NK-92 treated with Interleukin-12 subunit alpha and Interleukin-12 subunit beta, amount 100 ng/mL, for 24 hours (cell line): ENCODE data around the gene FRMD4A.

Experiments
- DNase-seq: peaks from one replicate; lab custom pipeline; 2025; lab: John Stamatoyannopoulos, UW

FRMD4A gene

DNA sequence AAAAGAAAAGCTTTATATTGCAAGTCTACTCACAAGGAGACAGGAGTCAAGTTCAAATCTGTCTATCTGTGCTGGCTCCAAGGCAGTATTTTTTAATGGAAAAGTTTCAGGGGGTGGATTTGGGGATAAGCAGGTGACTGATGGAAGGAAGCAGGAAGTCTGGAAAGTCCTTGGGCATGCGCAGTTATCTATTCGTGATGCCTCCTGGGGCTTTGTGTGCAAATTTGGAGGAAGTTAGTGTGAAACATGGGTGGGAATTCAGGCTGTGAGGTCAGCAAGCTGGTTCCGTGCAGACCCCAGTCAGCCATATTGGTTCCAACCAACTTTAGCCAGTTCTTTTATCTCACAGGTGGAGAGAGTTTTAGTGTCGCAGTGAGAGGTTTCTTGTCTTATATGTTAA lies 140.0 kb downstream of the FRMD4A start:
- no peak for DNase-seq

- no peak for DNase-seq
Observed at GRCh38 chr10:14186245-14186644, 144.5 kb downstream of the FRMD4A start.

DNA sequence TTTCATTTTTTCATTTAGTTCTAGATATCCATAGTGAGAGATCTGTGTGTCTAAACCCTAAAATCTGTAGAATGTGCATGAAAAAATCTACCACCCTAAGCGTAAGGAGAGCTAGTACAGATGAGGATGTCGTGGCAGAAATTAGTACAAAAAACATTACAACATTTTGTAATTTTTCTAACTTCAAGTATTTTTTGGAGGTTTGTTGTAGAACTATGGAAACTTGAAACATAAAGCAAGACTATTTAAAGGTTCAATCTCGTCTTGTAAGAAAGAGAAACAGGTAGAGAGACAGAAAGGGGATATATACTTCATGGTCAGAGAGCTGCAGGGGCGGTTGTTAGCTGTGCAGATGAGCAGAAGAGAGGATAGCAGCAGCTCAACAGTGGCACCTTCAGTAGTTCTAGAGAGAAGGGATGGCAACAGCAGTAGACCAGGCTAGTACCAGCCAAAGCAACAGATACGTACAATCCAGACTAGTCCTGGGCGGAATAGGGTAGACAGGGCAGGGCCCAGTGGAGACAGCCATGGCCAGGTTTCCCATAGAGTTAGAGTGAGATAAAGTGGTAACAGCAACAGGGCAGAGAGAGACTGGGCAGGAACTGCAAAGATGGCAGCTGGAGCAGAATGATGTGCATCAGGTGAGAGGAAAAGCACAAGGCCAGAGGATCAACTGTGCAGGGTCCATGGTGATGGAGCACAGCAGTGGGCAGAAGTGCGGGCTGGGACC lies 145.2 kb downstream of the FRMD4A start:
- no peak for DNase-seq

DNA sequence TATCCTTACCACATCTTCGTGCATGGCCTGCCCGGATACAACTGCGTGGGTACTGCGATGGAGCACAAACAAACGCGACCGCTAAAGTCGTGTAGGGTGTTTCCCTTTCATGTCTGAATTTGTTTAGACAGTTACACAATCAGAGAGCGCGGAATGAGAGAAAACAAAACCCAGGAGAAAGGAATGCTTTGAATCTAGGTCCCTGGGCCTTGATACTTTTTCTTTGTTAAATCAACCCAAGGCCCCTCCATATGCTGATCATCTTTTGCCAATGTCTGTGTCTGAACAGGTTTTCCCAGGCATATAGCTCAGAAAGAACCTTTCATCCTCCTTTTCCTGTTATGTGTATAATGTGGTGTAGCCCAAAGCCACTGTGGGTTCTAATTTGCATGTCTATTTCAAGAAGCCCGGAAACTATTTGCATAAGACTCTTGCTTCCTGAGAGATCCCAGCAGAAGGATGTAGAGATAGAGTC lies 145.8 kb downstream of the FRMD4A start:
- DNase-seq = no peak

DNA sequence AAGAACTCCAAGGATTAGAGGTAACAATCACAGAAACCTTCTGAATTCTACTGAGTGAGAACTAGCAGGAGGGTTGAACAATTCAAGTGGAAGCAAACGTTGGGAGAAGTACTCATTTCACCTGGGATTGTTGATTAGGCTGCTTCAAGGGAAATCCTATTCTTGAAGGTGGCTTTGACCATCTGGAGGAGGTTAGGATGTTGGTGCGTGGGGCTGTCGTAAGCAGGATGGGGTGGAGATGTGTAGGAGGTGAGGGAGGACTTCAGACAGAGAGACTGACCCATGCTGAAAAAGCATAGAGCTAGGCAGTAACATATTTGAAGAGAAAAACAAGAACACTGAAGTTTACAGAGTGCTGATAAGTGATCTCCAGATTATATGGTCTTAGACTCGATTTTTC lies 147.9 kb downstream of the FRMD4A start:
- DNase-seq = no peak

- no peak for DNase-seq
Observed at GRCh38 chr10:14181567-14181936, 149.2 kb downstream of the FRMD4A start.

DNA sequence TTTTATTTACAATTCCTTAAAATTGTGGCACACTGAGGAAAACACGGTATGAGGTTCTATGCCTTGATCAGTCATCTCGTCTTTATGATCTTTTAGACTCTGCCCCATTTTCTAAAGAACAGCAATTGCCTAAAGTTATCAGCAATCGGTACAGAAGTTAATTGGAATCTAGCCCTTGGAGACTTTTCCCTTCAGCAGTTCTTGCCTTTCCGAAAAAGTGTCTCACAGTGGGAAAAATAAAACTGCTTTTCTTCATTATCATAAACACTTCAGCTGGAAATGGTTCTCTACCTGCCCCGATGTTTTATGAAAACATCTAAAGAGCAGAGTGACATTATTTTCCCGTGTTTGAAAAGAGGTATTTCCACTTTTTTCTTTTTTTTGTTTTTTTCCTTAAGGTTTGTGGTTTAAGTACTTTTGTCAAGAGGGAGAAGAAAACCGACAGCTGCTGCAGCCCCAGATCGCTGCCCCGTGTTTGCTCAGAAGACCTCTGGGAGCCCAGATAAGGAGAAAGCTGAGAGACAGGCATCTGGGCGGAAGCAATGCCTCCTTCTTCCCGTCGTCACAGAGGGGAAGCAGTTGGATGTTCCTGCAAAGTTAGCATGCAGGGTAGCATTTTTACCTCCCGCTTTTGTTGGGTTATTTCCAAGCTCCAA lies 149.7 kb downstream of the FRMD4A start:
- DNase-seq = no peak

- no peak for DNase-seq
Observed at GRCh38 chr10:14179251-14179650, 151.5 kb downstream of the FRMD4A start.

- DNase-seq = no peak
Observed at GRCh38 chr10:14173706-14174594, 156.8 kb downstream of the FRMD4A start.

DNA sequence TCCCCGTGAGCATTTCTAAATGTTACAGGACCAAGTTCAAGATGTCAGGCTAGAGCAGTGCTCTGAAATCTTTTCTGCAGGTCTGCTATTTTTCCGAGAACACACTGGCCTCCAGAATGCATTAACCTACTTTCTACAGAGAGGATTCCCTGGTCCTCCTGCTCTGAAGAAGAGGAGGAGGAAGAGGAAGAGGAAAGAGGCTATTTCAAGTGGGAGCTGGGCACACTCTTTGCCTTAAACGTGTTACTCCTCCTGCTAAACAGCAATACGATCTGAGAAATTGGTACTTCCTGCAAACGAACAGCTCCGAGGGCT lies 157.4 kb downstream of the FRMD4A start:
- no peak for DNase-seq

GRCh38 chr10:14172336-14172950 lies 158.3 kb downstream of the FRMD4A start:
- DNase-seq = no peak

DNA sequence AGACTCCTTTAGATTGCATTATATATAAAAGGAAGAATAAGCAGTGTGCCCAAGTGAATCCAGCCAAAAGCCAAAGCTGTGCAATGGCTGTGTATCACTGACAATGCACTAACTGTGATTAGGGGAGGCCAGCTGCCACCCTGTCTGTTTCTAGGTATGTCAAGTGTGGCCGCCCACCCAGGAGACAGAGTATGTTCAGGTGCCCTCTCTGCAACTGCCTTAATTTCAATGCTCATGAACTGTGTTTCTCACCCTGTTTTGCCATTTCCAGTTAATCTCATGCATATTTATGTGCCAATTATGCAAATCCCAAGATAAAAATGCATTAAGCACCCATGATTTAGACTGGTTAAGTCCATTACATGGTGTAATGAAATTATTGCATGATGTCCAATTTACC lies 159.4 kb downstream of the FRMD4A start:
- DNase-seq = no peak

GRCh38 chr10:14163377-14164086 lies 167.2 kb downstream of the FRMD4A start:
- no peak for DNase-seq

DNA sequence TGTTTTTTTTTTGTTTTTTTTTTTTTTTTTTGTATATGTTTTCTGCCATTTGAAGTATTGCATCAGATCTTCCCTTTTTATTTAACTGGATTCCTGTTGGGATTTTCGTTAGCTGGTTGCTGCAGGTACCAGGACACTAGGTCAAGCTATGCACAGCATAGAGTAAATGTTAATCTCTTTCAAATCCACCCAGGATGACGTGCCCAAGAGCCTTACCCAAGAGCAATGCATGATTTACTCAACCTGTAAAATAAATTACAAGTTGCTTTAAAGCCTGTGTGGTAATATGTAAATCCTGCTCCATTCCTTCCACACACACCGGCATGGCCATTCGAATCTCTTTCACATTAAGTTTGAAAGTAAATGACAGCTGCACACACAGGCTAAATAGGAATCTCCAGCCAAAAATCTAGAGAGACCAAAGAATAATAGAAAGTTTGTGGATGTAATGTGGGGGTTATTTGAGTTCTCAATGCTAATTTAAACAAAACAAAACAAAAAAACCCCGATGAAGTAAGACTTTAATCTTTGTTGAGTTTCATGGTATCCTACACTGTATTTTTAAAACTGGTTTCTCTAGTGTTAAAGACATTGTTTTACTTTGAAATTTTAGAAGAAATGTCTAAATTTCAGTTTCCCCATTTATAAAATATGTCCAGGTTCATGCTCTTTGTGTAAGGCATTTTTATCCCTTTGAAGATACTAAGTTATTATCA lies 167.9 kb downstream of the FRMD4A start:
- no peak for DNase-seq

DNA sequence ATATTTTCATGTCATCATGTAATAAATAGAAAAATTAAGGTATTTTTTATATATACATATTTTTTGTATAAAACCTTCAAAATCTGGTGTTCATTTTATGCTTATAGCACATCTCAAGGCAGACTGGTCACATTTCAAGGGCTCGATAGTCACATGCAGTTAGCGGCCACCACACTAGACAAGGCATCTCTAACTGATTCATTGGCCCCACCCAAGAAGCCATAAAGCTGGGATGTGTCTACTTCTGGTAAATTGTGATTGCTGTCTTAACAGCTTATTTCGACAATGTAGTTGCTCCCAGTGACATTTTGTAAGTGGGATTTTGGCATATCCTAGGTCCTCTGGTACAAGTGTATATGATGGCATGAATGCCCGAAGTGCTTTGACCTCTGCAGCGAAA lies 168.7 kb downstream of the FRMD4A start:
- DNase-seq = no peak

DNA sequence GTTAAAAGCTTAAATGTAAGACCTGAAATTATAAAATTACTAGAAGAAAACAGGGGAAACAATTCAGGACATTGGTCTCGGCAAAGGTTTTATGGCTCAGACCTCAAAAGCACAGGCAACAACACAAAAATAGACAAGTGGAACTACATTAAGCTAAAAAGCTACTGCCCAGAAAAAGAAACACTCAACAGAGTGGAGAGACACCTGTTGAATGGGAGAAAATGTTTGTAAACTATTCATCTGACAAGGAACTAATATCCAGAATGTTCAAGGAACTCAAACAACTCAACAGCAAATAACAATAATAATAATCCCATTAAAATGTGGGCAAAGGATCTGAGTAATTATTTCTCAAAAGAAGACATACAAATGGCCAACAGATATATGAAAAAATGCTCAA lies 170.4 kb downstream of the FRMD4A start:
- DNase-seq = no peak

DNA sequence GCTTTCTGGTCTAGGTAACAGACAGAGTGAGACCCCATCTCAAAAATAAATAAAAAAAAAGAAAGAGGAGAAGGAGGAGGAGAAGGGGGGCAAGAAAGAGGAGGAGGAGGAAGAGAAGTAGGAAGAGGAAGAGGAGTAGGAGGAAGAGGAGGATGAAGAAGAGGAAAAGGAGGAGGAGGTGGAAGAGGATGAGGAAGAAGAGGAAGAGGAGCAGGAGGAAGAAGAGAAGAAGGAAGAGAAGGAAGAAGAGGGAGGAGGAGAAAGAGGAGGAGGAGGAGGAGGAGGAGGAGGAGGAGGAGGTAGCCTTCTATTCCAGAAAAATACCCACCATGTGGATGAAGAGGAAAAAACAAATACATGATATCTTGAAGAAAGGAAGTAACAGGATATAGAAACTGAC lies 172.1 kb downstream of the FRMD4A start:
- DNase-seq = no peak

DNA sequence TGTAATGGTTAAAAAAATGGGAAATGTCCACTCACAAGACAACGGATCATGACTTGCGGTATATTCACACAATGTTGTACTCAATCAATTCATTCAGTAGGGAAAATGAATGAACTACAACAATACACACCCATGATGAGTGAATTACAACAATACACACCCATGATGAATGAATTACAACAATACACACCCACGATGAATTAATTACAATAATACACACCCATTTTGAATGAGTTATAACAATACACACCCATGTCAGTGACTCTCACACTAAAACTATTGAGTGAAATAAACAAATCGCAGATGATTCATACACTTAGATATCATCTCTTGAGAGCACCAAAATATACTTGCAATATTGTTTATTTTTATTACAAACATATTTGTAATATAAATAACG lies 174.6 kb downstream of the FRMD4A start:
- no peak for DNase-seq

DNA sequence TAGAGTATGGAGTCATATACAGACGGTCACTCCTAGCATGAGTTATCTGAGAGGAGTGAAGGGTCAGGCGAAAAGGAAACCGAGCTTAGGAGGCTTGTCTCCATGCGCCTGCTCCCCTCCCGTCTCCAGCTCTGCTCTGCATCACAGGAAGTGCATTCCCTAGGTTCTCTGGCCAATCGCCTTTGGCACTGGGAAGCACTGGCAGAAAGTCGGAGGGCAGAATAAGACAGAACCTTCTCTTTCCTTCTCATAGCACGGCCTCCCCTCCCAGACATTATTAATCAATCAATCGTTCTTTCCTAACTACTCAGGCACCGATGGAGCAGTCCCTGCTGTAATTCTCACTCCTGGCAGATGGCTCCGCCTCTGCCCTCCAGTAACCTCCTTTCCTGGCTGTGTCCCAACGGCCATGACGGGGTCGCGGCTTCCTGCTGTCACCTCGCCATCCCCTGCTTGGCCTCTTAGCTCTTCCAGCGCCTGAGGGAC lies 177.1 kb downstream of the FRMD4A start:
- no peak for DNase-seq

DNA sequence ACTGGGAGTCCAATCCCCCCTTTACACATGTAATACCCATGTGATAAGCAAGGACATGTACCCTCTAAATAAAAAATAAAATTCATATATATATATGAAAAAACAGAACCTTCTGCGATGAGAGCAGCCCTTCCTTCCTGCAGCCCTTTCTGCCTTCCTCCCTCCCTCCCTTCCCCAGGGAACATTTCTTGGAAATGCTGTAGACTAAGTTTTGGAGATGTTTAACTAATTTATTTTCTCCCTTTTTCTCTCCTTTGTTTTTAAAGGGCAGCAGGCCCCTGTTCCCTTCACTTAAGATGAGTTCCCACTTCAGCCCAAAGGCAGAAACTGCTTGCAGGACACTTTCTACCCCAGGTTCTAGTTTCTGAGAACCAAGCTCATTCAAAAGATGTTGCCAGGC lies 179.2 kb downstream of the FRMD4A start:
- no peak for DNase-seq

GRCh38 chr10:14150526-14150925 lies 180.2 kb downstream of the FRMD4A start:
- DNase-seq = no peak
